Stimulated activated CD4-positive, alpha-beta T cell treated with anti-CD3 and anti-CD28 coated beads, Interleukin-4, amount 100 ng/mL, for 4 hours (primary cell): ENCODE measurements around the gene BHLHE23.

ENCODE experiments used
- DNase-seq, 2 experiments: peaks; one replicate each; pipeline ENCODE4 v3.0.0-alpha.2; 2020

BHLHE23 gene

DNA sequence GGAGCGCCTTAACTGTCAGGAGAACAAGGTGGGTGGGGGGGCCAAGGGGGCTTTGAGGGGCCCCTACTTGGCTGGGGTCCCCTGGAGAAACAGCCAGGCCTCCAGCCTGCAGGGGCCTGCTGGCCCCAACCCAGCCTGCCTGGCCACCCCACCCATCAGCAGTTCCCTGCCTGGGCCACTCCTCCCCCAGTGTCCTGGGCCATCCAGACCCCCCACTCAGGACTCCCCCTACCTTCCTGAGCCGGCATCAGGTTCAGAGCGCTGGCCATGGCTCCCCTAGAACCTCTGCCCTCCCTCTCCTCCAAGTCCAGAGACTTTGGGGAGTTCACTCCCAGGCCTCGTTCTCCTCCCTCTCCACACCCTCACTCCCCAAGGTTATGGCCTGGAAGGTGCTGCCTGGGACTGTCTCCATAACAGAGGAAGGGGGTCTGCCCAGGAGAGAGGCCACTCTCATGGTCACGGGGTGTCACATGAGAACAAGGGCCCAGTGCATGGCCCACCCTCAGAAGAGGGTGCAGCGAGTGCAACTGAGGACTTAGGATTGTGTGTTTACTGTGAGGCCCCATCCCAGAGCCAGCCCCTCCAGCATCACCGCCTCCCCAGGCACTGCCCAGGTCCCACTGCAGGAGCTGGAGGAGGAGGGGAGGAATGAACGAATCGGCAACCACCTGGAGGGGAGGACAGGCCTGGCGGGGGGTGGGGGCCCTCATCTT, 48.2 kb downstream of the BHLHE23 start:
- no peak for DNase-seq

GRCh38 chr20:62957136-62958117, 49.3 kb downstream of the BHLHE23 start:
- no peak for DNase-seq

DNA sequence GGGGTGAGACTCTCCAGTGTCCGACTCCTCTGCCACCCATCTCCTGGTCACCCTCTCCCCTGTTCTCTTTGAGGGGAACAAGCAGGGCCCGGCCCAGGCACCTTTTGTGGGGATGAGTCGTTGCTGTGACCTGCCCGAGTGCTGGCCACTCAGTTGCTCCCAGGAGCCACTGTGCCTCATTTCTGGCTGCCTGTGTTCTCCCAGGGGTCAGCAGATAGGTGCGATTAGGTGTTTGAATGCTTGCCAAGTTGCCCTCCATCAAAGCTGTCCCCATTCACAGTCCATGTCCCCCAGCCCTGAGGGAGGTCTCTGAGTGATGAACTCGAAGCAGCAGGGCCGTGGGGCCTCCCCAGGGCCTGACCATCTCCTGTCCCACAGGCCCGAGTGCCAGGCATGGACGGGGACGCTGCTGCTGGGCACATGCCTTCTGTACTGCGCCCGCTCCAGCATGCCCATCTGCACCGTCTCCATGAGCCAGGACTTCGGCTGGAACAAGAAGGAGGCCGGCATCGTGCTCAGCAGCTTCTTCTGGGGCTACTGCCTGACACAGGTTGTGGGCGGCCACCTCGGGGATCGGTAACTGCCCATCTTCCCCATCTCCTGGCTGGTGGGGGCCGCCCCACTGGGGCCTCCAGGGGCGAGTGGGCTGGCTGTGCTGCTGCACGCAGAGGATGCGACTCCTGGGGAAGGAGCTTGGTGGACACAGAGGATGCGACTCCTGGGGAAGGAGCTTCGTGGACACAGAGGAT, 50.2 kb downstream of the BHLHE23 start:
- DNase-seq = no peak
